Karpas-422 (cell line): ENCODE measurements around the gene SETD4. TPM values are rescaled to one million over a fixed set of nuclear protein-coding genes. Genes with fewer than 3 reads are reported as not detected.
A peak's percentile ranks its signal among the peaks of the same experiment; 100 is the strongest.

ENCODE experiments used
- DNase-seq: peaks from one replicate; pipeline ENCODE4 v3.0.0-alpha.2; 2015
- H2AFZ ChIP-seq: fragments of 200-600 bp; sonication (generic); 2 replicates; pipeline ENCODE4 v1.6.1; 2014; ENCODE audit warnings: antibody characterized with exemption, low read length, mixed read lengths
- H3K27ac ChIP-seq: fragments of 200-600 bp; sonication (generic); 2 replicates; pipeline ENCODE4 v1.5.1; 2014; ENCODE audit warnings: mild to moderate bottlenecking, low read length, moderate library complexity
- H3K27me3 ChIP-seq: fragments of 200-600 bp; sonication (generic); 2 replicates; pipeline ENCODE4 v1.6.1; 2014; ENCODE audit warnings: low read length, mixed read lengths
- H3K36me3 ChIP-seq: fragments of 200-600 bp; sonication (generic); 2 replicates; pipeline ENCODE4 v1.6.1; 2014; ENCODE audit warnings: low read length, mixed read lengths; ENCODE audit not compliant: insufficient read depth
- H3K4me1 ChIP-seq: fragments of 200-600 bp; sonication (generic); 2 replicates; pipeline ENCODE4 v1.6.1; 2014; ENCODE audit warnings: mild to moderate bottlenecking, low read length, mixed read lengths
- H3K4me2 ChIP-seq: fragments of 200-600 bp; sonication (generic); 2 replicates; pipeline ENCODE4 v1.6.1; 2014; ENCODE audit warnings: low read length, low read depth, mild to moderate bottlenecking; ENCODE audit not compliant: poor library complexity, severe bottlenecking
- H3K4me3 ChIP-seq: fragments of 200-600 bp; sonication (generic); 2 replicates; pipeline ENCODE4 v1.5.1; 2014; ENCODE audit warnings: mild to moderate bottlenecking, antibody characterized with exemption, low read length, mixed read lengths
- H3K79me2 ChIP-seq: fragments of 200-600 bp; sonication (generic); 2 replicates; pipeline ENCODE4 v1.6.1; 2014; ENCODE audit warnings: mild to moderate bottlenecking, low read length, mixed read lengths
- H3K9ac ChIP-seq: fragments of 200-600 bp; sonication (generic); 2 replicates; pipeline ENCODE4 v1.6.0; 2014; ENCODE audit warnings: low read length
- H3K9me2 ChIP-seq: fragments of 200-600 bp; sonication (generic), shearing (Covaris generic); replicated peaks from 2 replicates; pipeline ENCODE4 v1.6.0; 2014; ENCODE audit warnings: mild to moderate bottlenecking, low read length, moderate library complexity; ENCODE audit not compliant: insufficient read depth
- H3K9me3 ChIP-seq: fragments of 300-700, 200-600 bp; sonication (generic); 2 replicates; pipeline ENCODE4 v1.6.1; 2014; ENCODE audit warnings: low read length, mixed read lengths
- H4K20me1 ChIP-seq: fragments of 200-600 bp; sonication (generic); 2 replicates; pipeline ENCODE4 v1.6.1; 2014; ENCODE audit warnings: mild to moderate bottlenecking, antibody characterized with exemption, low read length, low read depth; ENCODE audit not compliant: insufficient read depth
- total RNA-seq: library from RNA; depleted of rRNA; stranded (reverse); fragments of >200 nt; shearing (Covaris generic); gene quantifications from 2 replicates; pipeline ENCODE4 v1.2.3, GENCODE V29; 2014; ENCODE audit warnings: low replicate concordance

Gene SETD4
- total RNA-seq, 1 experiment from 2014 or later: 22.6 TPM

DNA sequence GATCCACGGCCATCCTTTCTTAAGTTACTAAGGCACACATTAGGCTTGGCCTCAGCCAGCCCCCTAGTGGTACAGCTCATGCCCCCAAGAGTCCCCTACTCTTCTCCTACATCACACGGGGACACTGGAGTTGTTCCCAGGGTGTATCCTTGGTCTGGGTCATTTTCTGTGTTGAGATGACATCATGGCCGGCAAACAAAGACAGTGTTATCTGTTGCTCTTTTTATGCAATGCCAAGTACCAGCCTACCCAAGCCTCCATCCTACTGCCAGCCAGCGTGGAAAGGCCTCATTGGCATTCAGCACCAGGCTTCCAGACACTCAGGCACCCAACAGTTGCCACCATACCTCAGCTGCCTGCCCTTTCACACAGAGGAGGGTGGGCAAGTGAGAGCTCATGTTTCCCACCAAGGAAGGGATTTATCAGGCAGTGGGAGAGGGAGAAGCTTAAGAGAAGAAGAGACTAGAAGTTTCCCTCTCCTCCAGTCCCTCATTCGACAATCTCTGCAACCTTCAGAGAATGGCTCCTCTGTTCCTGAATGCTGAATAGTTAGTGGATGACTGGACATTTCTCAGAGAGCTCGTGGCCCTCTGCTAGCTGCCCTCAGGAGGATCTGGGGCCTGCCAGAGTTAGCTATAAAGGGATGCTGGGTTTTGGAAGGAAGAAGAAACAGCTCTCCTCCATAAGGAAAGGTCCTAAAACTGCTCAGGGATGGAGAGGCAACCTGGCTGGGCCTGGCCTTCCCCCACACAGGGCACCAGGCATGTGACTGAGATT, 27.2 kb upstream of the SETD4 start:
- Histone ChIP-seq H4K20me1 (no peaks in the 10 kb centered on the region), H3K36me3 (no peaks in the 10 kb centered on the region), H3K4me3 (no peak overlapping the region), H3K9me3 (no peaks in the 10 kb centered on the region), H3K79me2 (no peaks in the 10 kb centered on the region), H2AFZ (no peak overlapping the region), H3K4me2 (no peak overlapping the region), H3K9me2 (no peaks in the 10 kb centered on the region), H3K27me3 (no peaks in the 10 kb centered on the region), H3K27ac (no peak overlapping the region), H3K4me1 (no peaks in the 10 kb centered on the region), H3K9ac (no peak overlapping the region)
- DNase-seq: peak; percentile 48

DNA sequence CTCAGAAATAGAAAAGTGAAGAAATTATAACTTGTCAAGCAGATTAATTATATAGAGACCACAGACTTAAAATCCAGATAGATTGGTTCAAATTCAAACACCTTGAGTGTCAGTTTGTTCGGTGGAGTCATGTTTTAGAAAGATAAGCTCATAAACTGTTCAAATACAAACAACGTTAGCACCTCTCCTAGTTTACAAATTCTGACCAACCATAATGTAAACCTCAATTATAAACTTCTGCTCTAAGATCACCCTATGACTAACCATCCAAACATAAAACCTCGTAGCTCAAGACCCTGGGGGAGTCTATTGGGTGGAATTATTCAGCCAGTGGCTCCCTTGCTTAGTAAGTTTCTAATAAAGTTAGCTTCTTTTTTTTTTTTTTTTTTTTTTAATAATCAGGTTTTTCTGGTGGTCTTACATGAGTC, 21.9 kb upstream of the SETD4 start:
- Histone ChIP-seq H3K79me2 (no peaks in the 10 kb centered on the region), H3K9me2 (no peaks in the 10 kb centered on the region), H3K9ac (no peak overlapping the region), H3K27me3 (no peaks in the 10 kb centered on the region), H4K20me1 (no peaks in the 10 kb centered on the region), H3K36me3 (no peaks in the 10 kb centered on the region), H3K4me3 (no peak overlapping the region), H2AFZ (no peak overlapping the region), H3K4me1 (no peaks in the 10 kb centered on the region), H3K9me3 (no peaks in the 10 kb centered on the region), H3K27ac (no peak overlapping the region), H3K4me2 (no peak overlapping the region)
- DNase-seq: peak; percentile 29

DNA sequence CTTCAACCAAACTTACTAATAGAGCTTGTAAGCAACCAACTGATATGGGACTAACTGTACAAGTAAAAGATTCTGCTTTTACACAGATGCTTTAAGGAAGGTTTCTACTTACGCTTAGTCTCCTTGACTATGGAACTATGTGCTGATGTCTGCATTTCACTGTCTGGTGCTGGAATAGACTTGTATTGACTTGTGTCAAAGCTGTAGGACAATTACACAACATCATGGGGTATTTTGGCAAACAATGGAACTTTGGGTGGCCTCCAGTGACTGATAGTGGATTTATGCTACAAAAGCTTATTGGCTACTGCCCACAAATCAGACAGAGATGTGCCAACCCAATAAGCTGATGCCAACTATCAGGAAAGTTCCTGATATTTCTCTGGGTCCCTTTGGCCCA, 20.1 kb upstream of the SETD4 start:
- no peak for DNase-seq
- Histone ChIP-seq H3K36me3 (no peaks in the 10 kb centered on the region), H4K20me1 (no peaks in the 10 kb centered on the region), H3K27ac (no peak overlapping the region), H3K27me3 (no peaks in the 10 kb centered on the region), H2AFZ (no peak overlapping the region), H3K79me2 (no peaks in the 10 kb centered on the region), H3K4me1 (no peaks in the 10 kb centered on the region), H3K4me2 (no peak overlapping the region), H3K9me3 (no peaks in the 10 kb centered on the region), H3K9ac (no peak overlapping the region), H3K4me3 (no peak overlapping the region), H3K9me2 (no peaks in the 10 kb centered on the region)

DNA sequence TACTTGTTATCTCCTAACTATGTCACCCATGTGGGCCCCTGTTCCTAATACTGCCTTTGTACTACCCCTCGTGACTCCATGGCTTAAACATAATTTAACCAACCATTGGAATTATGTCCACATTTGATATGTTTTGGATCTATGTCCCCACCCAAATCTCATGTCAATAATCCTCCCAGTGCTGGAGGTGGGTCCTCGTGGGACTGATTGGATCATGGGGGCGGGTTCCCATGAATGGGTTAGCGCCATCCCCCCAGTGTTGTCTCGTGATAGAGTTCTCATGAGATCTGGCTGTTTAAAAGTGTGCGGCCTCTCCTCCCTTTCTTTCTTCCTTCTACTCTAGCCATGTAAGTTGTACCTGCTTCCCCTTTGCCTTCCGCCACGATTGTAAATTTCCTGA, 19.3 kb upstream of the SETD4 start:
- Histone ChIP-seq H3K4me3 (no peak overlapping the region), H3K27me3 (no peaks in the 10 kb centered on the region), H3K79me2 (no peaks in the 10 kb centered on the region), H3K4me1 (no peaks in the 10 kb centered on the region), H3K9ac (no peak overlapping the region), H3K4me2 (no peak overlapping the region), H3K36me3 (no peaks in the 10 kb centered on the region), H3K9me3 (no peaks in the 10 kb centered on the region), H2AFZ (no peak overlapping the region), H3K27ac (no peak overlapping the region), H4K20me1 (no peaks in the 10 kb centered on the region), H3K9me2 (no peaks in the 10 kb centered on the region)
- no peak for DNase-seq

DNA sequence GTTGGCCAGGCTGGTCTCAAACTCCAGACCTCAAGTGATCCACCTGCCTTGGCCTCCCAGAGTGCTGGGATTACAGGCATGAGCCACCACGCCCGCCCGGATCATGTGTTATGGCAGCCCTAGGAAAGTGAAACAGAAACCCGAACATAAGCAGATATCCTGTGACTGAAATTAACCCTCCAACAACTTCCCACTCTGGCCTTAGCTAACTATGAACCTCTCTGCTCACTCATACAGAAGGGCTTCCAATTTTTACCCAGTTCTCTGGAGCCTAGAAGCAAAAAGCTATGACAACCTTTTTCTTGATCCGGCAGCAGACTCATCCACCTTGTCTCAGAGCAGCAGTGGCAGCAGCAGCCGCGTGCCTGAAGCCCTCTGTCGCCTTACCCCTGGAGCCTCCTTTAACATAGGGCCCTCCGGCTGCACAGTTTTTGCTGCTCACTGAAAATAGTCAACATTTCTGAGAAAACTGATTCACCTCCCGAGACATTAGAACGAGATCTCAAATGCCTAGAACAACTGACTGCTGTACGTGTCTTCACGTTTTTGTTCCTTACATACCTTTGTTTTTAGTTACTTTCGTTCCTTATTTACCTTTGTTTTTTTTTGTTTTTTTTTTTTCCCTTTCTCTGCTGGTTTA, 18.8 kb upstream of the SETD4 start:
- H3K4me3 ChIP-seq: no peak overlapping the region
- no peaks in the 10 kb centered on the region for H3K27me3 ChIP-seq
- no peak overlapping the region for H3K9ac ChIP-seq
- no peaks in the 10 kb centered on the region for H3K4me1 ChIP-seq
- H3K9me2 ChIP-seq: no peaks in the 10 kb centered on the region
- no peaks in the 10 kb centered on the region for H3K9me3 ChIP-seq
- no peak overlapping the region for H3K4me2 ChIP-seq
- H3K79me2 ChIP-seq: no peaks in the 10 kb centered on the region
- H3K36me3 ChIP-seq: no peaks in the 10 kb centered on the region
- no peak for DNase-seq
- H2AFZ ChIP-seq: no peak overlapping the region
- no peaks in the 10 kb centered on the region for H4K20me1 ChIP-seq
- no peak overlapping the region for H3K27ac ChIP-seq

DNA sequence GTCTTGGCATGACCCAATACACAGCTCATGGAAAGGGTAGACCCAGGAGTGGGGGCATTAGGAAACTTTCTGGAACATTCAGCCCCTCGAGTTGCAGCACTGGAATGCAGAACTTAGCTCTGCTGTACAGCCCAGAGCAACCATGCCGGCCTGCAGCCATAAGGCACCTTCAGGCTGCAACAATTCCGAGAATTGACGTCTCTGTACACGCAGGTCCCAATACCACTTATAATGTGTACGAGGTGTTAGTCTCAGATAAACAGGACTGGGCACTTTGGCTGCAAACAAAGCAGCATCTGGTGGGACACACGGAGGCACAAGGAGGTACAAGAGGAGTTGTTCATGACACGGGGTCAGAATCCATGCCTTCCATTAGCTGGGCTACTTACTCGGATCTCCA, 17.4 kb upstream of the SETD4 start:
- no peaks in the 10 kb centered on the region for H3K4me1 ChIP-seq
- no peak overlapping the region for H3K27ac ChIP-seq
- H3K9me3 ChIP-seq: no peaks in the 10 kb centered on the region
- no peaks in the 10 kb centered on the region for H3K36me3 ChIP-seq
- DNase-seq: no peak
- H3K4me2 ChIP-seq: no peak overlapping the region
- H3K79me2 ChIP-seq: no peaks in the 10 kb centered on the region
- no peaks in the 10 kb centered on the region for H4K20me1 ChIP-seq
- H3K9me2 ChIP-seq: no peaks in the 10 kb centered on the region
- H3K27me3 ChIP-seq: no peaks in the 10 kb centered on the region
- no peak overlapping the region for H2AFZ ChIP-seq
- H3K4me3 ChIP-seq: no peak overlapping the region
- H3K9ac ChIP-seq: no peak overlapping the region

DNA sequence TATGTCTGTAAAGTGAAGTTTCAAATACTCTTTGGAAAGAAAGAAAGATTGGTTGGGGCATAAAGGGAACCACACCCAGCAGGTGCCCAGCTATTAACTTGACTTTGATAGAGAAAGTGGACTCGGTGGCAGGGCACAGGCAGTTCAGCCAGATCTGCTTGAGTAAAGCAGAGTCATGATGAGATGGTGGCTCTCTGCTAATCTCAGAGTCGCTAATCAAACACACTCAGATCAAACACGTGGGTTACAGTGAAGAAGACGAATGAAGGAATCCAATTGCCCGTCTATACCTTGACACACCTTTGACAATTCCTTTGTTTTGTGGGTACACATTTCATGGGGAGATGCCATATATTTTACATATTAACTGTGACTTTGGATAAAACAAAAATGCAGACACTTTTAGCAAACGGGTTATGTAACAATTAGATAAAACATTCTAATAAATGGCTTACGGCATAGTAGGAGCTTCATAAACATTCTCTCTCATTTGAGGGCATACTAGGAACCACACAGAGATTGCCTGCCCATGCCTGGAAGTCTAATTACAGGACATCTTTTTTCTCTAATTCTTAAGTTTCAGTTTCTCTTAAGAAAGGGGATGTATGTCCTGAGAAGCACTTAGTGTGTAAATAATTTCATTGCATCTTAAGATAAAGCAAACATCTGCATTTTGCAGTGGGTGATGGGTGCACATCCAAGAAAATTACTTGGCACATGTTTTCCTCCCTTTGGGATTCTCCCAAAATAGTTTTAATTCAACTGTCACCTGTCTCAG, 16.7 kb upstream of the SETD4 start:
- Histone ChIP-seq H3K4me3 (no peak overlapping the region), H3K9me3 (no peaks in the 10 kb centered on the region), H3K36me3 (no peaks in the 10 kb centered on the region), H3K4me2 (no peak overlapping the region), H3K9me2 (no peaks in the 10 kb centered on the region), H4K20me1 (no peaks in the 10 kb centered on the region), H3K27me3 (no peaks in the 10 kb centered on the region), H2AFZ (no peak overlapping the region), H3K4me1 (no peaks in the 10 kb centered on the region), H3K9ac (no peak overlapping the region), H3K27ac (no peak overlapping the region), H3K79me2 (no peaks in the 10 kb centered on the region)
- DNase-seq: no peak

DNA sequence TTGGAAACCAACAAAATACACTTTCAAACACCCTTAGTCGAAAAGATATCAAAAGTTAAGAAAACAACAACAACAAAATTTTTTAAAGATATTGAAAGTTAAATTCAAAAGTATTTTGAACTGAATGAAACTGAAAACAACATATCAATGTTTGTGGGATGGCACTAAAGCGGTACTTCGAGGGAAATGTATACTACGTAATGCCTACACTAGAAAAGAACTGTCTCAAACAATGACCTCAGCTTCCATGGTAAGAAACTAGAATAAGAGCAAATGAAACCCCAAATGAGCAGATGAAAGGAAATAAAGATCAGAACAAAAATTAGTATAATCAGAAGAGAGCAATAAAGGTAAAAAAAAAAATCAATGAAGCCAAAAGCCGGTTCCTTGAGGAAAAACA, 15.6 kb upstream of the SETD4 start:
- no peaks in the 10 kb centered on the region for H3K79me2 ChIP-seq
- no peaks in the 10 kb centered on the region for H3K9me2 ChIP-seq
- H3K27me3 ChIP-seq: no peaks in the 10 kb centered on the region
- no peaks in the 10 kb centered on the region for H3K4me1 ChIP-seq
- peak; percentile 17 for DNase-seq
- H4K20me1 ChIP-seq: no peaks in the 10 kb centered on the region
- no peak overlapping the region for H3K27ac ChIP-seq
- H3K36me3 ChIP-seq: no peaks in the 10 kb centered on the region
- no peak overlapping the region for H3K4me3 ChIP-seq
- no peaks in the 10 kb centered on the region for H3K9me3 ChIP-seq
- no peak overlapping the region for H2AFZ ChIP-seq
- no peak overlapping the region for H3K9ac ChIP-seq
- no peak overlapping the region for H3K4me2 ChIP-seq
